GM12874 (cell line): ENCODE data around the gene PALD1.
A peak's percentile ranks its signal among the peaks of the same experiment; 100 is the strongest.

Source experiments
- TF ChIP-seq, protein P1 (sequence below): IDR thresholded peaks from 2 replicates; pipeline ENCODE4 v1.5.1; 2011; ENCODE audit warnings: low read depth, mild to moderate bottlenecking, control low read depth, low read length, moderate library complexity; ENCODE audit not compliant: insufficient read depth

The PALD1 gene

DNA sequence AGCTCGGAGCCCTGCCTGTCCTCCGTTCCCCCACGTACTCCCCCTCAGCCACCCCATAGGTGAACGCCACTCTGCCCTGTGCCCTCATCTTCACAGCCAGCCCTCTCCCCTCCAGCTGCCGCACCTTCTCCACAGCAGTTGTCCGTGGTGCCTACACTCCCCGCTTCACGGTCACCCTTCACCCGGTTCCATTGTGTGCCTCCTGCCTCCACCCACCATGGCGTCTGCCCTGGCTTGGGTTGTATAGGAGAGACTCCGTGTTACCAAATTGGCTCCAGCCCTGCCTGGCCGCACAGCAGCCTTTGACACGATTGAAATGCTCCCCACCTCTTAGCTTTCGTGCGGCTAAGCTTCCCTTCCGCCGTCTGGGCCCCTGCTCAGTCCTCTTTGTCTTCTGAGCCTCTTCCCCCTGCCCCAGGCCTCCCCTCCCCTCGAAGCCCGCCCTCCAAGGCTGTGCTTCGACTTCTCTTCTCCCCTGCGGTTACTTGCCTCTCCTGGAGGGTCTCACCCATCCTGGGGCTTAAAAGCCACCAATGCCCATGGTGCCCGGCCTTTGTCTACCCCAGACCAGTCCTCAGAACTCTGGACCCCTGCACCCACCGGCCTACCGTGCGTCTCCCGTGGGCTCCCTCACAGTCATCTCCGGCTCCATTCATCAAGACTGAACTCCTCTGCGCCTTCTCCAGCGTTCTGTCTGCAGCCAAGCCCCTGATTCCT is 18.6 kb upstream of the PALD1 start:
- TF ChIP-seq, protein P1, sequence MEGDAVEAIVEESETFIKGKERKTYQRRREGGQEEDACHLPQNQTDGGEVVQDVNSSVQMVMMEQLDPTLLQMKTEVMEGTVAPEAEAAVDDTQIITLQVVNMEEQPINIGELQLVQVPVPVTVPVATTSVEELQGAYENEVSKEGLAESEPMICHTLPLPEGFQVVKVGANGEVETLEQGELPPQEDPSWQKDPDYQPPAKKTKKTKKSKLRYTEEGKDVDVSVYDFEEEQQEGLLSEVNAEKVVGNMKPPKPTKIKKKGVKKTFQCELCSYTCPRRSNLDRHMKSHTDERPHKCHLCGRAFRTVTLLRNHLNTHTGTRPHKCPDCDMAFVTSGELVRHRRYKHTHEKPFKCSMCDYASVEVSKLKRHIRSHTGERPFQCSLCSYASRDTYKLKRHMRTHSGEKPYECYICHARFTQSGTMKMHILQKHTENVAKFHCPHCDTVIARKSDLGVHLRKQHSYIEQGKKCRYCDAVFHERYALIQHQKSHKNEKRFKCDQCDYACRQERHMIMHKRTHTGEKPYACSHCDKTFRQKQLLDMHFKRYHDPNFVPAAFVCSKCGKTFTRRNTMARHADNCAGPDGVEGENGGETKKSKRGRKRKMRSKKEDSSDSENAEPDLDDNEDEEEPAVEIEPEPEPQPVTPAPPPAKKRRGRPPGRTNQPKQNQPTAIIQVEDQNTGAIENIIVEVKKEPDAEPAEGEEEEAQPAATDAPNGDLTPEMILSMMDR = no peak

DNA sequence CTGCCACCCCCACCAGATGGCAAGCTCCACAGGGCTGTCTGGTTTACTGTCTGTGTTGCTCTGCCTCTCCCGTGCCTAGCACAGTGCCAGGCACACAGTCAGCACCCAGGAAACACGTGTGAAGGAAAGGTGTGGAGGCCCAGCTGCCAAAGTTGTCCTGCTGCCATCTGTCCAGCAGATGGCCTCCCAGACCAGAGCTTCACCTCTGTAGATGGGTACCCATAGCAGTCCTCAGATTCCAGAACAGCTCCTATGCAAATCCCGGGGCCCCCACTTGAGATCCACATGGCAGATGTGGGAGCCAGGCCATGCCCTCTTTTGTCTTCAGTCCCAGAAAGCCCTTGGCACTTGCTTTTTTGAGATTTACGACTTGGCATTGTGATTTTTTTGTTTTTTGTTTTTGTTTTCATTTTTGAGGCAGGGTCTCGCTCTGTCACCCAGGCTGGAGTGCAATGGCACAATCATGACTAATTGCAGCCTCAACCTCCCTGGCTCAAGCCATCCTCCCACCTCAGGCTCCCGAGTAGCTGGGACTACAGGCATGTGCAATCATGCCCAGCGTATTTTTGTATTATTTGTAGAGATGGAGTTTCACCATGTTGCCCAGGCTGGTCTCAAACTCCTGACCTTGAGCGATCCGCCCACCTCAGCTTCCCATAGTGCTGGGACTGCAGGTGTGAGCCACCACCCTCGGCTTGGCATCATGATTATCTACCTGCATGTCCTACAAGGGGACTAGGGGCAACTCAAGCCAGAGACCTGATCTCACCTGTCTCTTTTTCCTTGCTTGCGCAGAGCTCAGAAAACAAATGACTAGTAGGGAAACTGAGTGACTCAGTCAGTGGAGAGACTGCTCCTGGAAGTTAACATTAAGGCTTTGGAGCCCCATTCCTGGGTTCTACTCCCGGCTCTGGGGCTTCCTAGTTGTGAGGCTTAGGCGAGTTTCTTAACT is 16.9 kb upstream of the PALD1 start:
- TF ChIP-seq, protein P1 = peak; percentile 95

DNA sequence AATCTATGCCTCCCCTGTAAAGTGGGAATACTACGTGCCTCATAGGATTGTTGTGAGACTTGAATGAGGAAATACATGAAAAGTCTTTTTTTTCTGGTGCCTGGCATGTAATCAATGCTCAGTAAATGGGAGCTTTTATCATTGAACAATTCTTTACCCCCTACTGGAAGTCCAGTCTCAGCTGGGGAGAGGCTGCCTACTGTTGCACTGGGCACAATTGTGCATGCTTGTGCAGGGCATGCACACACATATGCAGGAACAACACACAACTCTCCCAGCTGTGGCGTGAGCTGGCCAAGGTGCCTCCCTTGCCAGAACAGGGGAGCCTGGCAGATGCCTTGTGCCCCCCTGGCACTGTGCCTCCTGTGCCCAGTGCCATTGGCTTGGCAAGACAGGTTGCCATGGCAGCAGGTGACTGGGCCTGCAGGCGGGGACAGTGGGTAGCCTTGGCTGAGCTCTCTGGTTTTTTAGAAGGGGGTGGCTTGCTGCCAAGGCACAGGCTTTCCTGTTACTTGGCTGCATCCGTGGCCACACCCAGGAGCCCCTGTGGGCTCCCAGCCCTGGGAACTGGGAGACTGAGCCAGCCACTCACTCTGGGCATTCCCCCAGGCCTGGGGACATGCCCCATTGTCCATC is 16.1 kb upstream of the PALD1 start:
- TF ChIP-seq, protein P1 = no peak

DNA sequence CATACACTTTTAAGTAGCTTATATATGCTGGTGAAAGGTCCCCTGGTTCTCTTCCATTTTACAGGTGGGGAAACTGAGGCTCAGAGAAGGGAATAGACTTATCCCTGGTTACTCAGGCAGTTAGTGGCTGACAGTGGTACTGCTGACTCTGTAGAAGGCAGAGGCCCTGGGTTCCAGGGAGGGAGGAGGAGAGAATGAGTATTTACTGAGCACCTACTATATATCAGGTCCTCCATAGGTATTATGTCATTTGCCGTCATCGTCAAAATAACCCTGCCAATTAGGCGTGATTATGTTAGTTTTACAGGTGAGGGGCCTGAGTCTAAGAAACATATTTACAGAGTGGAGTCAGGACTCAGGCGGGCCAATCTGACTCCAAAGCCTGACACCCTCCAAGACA is 13.3 kb upstream of the PALD1 start:
- TF ChIP-seq, protein P1 = no peak

DNA sequence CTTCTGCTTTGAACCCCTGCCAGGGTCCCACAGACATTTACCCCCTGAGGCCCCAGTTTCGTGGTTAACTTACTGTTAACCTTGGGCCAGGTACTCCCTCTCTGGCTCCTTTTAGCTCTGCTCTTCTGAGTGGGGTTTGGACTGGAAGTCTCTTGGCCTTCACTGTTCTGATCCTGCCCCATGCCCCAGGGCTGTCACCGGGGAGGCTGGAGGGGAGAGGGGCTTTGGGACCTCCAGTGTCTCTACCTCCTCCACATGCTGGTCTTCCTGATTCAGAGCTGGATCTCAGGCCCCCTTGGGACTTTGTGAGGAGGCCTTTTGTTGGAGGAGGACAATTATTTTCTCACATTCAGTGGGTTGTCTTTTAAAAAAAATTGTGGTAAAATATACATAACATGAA is 12.7 kb upstream of the PALD1 start:
- TF ChIP-seq, protein P1 = no peak

DNA sequence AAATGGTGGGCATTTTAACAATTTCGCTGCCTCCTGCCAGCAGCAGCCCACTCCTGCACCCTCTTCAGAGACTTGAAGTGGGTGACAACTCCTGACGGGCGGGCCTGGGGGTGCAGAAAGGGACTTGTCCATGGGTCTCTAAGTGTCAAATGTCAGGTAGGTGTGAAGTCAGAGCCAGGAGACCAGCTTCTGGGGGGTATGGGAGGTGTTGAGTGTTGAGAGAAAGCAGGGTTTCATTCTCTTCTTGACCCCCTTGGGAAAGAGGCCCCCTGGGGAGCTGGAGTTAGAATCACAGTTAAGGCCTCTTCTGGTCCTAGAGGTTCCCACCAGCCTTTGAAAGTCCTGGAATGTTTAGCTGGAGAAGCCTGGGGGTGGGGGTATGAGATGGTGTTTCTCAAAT is 11.6 kb upstream of the PALD1 start:
- TF ChIP-seq, protein P1 = no peak
